Left ventricle myocardium superior (tissue), 1 donor: ENCODE results near the gene SLC38A8. TPM values are rescaled to one million over a fixed set of nuclear protein-coding genes. Genes with fewer than 3 reads are reported as not detected.

ENCODE experiments used
- ATAC-seq: fragments of 200-7000 bp; cut with Tn5 transposase; one replicate; pipeline ENCODE4 v1.9.1; 2020; ENCODE audit warnings: mild to moderate bottlenecking, moderate library complexity
- DNase-seq: peaks from one replicate; pipeline ENCODE4 v3.0.0-alpha.2; 2020
- intact Hi-C: fragments of 100-400 bp; cut with micrococcal nuclease; formaldehyde crosslinking; loops from one replicate; pipeline ENCODE4 v1.11.0; 2022
- long read RNA-seq: library from polyadenylated mRNA; unstranded; transcript quantifications from one replicate; pipeline ENCODE4 v2.0.0, GENCODE V29; 2021
- total RNA-seq: library from RNA; stranded (reverse); fragmentation: NEBNext Ultra II Directional; extraction: Animal tissue kit (Norgen Biotek cat#: 25700); gene quantifications from one replicate; pipeline ENCODE4 v1.2.1, GENCODE V29; 2021
- donor health status: DM: no; HTN: yes; CAD: no; lungs with severe emphysema.

Gene SLC38A8
- 2.0 TPM for total RNA-seq
- long read RNA-seq, partial matches to known transcripts: 0 of 2 reads
- long read RNA-seq, other reads (novel, unspliced or antisense): 2 of 2 reads

DNA sequence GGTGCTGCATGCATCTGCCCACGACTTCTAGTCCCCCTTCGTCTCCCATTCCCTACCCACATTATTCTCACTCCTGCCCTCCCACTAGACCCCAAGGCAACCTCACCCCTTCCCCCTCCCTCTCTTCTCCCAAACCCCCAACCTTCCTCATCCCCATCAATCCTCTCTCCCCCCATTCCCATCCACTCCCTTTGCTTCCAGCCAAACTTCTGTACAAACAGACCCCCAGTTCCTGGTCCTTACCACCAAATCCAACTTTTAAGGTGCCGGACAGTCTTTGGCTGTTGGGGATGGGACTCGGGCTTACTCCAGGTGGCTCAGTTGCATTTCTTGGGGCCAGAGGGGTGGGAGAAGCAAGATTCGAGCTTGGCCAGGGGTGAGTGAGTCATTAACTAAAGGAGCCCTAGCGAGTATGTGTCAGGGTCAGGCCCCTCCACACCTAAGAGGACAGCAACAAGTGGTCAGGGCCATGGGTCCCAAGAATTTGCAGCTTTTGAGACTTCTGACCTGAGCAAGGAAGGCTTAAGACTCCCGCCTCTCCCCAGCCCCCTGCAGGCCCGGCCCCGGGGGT is at the start of gene SLC38A8:
SLC38A8 (minus strand) TSS at position 488 of the 571 bp plus-strand sequence. CDS start 638 bp downstream, outside the sequence.
- intact Hi-C loops: no loop called here
- DNase-seq (no peak), ATAC-seq (no peak)

DNA sequence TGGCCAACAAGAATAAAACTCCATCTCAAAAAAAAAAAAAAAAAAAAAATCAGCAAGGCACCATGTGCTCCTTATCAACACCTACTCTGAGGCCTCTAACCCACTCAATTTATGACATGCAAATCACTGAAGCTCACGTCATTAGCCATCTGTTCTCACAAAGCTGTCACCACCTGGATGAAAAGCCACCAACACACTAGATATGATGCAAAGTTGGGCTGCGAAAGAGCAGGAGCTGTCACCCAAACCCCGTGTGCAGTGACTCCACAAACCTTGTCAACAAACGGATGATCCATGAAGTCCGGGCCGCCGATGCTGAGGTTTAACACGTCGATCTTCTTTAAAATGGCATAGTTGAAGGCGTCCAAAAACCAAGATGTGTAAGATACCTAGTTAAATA is 48.9 kb upstream of the SLC38A8 start:
- ATAC-seq (peak; percentile 64), DNase-seq (peak; percentile 55)
- intact Hi-C loops: no loop called here

DNA sequence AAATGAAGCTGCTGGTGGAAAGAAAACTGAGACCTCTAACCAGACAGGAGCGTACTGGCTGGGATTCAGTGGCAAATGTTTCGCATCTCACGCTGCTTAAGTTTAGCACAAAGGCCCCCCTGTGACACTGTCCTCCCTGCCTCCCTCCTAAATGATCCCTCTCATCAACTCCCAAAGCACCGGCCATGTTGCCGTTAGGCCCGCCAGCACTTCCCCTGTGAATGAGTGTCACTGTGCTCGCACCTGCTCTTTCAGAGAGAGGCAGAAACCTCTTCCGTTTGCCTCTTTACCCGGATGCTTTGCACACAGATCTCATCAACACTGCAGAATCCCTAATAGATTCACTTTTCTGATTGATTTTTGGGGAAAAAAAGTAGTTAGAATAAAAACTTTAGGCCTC is 47.6 kb upstream of the SLC38A8 start:
- intact Hi-C loops: no loop called here
- no peak for DNase-seq
- ATAC-seq: no peak

DNA sequence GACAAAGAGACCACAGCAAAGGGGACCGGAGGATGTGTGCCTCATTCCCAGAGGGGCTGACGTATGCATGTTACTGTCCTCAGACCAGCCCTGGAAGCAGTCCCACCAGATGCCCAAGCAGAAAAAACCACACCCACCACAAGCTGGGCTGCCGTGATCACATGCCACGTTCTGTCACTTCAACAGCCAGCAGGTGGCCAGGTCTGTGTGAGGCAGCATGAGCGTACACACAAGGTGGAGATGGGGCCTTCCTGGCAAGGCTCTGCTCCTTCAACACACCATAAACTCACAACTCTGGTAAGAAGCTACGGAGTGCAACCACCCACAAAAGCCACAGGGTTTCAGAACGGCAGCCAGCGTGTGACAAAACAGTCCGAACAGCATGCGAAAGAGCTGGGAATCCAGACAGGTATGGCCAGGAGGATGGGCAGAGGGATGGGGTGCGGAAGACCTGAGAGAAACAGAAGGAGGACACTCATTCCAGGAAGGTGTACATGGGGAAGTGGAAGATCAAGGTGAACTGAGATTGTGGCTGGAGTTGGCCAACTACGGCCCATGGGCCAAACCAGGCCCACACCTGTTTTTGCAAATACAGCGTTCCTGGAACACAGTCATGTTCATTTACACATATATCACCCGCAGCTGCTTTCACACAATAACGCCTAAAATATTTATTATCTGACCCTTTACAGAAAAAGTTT is 46.2 kb upstream of the SLC38A8 start:
- DNase-seq (peak; percentile 78), ATAC-seq (peak; percentile 60)
- intact Hi-C loops: no loop called here

DNA sequence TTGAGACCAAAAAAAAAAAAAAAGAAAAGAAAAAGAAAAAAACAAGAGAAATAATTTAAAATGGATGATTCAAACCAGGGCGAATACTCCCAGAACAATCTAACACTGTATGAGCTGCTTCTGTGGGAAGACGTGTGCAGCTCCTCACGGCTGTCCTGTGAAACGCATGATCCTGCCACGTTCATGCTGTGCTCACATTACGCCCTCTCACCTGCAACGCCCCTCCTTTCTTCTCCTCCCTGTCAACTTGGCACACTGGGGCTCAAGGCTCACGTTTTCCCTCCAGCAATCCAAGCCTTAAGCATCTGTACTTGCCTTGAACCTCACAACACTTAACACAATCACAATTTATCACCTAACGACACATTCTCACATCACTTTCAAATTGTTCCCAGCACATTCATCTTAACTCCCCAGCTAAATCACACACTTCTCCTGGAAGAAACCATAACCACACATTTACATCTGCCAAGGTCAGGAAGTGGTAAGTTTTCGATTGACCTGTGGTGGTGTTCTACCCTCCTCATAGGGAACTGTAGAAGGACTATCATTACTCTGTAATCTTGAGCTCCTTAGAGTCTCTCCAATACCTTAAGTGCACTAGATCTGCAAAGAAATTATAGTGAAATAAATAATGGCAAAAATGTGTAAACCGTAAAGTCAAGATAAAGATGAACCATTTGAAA is 45.0 kb upstream of the SLC38A8 start:
- no peak for ATAC-seq
- intact Hi-C loops: no loop called here
- DNase-seq: no peak

DNA sequence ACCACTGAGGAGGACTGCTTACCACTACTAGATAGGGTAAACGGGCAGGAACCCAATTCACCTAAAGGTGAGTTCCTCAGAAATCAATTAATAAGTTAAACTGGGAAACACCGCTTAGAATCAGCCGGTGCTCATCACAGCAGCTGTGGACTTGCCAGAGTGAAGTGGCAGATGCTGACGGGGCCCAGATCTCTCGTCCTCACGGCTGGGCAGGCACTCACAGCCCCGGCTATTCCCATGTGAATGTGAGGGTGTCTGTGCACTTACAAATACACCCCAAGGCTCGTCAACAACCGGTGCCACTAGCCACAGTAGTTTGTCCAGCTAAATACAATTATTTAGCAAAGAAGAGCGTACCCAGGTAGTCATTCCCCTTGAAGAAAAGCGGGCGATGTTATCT is 44.4 kb upstream of the SLC38A8 start:
- intact Hi-C loops: no loop called here
- ATAC-seq (no peak), DNase-seq (no peak)

DNA sequence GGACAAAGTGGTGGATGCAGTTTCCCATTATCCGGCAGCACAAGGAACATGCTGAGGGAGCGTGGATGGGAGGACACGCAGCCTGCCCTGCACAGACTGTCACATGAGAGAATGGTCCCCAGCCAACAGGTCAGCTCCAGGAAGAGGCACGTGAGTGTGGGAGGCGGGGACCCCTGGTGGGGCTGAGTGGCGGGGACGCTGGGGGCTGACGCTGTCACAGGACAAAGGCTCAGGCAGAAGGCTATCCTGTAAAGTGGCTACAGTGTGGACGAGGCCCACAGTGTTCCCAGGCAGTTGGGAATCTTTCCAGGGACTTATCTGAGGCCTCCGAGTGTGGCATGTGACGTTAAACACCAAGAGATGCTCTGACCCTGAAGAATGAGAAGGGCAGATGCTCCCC is 43.7 kb upstream of the SLC38A8 start:
- DNase-seq: peak; percentile 83
- ATAC-seq: peak; percentile 88
- intact Hi-C loops: no loop called here

DNA sequence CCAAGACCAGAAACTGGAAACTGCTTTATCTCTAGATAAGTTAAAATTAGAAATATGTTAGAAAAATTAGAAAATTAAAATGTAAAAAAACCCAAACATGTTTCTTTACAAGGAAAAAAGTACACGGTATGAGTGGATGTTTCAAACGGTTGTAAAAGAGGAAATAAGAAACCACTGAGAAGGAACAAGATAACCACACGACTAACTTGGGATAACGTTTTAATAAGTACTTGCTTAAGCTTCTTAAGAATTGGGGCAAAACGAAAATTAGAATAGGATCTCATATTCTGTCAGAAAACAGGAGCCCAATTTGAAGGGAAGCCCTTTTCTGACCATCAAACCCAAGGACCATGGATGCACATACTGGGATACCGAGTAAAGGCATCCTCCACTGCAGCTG is 43.2 kb upstream of the SLC38A8 start:
- DNase-seq (no peak), ATAC-seq (no peak)
- intact Hi-C loops: no loop called here

DNA sequence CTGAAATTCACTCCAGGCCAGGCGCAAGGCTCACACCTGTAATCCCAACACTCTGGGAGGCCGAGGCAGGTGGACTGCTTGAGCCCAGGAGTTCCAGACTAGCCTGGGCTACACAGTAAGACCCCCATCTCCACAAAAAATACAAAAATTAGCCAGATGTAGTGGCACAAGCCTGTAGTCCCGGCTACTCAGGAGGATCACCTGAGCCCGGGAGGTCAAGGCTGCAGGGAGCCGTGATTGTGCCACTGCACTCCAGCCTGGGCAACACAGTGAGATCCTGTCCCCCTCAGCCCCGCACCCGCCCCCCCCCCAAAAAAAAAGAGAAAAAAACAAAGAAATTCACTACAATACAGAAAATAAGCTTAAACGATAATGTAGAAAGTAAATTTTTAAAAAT is 42.7 kb upstream of the SLC38A8 start:
- intact Hi-C loops: no loop called here
- DNase-seq (no peak), ATAC-seq (no peak)

DNA sequence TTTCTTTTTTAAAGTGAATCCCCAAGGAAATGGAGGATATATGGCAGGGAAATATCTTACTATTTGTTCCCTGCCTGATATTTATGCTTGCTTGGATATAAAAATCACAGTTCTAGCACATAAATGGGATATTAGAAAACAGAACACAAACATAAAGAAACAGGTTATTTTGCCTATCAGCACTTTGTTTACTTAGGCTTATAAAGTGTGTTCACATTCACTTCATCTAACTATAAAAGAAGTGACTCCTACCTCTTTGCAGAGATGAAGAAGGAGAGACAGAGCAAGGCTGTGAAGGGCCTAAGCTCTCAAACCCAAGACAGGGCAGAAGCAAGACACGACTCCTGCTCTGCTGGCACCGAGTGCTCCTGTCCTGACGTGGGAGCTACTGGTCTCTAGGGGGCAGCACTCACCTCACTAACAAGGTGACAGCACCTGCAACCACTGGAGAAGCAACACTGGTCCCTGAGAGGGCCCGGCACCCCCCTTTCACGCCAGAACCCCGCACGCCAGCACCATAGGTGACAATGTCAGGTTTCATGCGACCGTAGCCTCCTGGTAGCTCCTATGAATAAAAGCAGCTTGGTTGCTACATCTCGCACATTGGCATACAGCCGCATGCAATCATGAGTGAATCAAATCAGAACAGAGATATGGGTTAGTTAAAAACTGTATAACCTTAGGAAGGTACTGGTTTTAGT is 42.1 kb upstream of the SLC38A8 start:
- DNase-seq: peak; percentile 64
- peak; percentile 22 for ATAC-seq
- intact Hi-C loops: no loop called here

DNA sequence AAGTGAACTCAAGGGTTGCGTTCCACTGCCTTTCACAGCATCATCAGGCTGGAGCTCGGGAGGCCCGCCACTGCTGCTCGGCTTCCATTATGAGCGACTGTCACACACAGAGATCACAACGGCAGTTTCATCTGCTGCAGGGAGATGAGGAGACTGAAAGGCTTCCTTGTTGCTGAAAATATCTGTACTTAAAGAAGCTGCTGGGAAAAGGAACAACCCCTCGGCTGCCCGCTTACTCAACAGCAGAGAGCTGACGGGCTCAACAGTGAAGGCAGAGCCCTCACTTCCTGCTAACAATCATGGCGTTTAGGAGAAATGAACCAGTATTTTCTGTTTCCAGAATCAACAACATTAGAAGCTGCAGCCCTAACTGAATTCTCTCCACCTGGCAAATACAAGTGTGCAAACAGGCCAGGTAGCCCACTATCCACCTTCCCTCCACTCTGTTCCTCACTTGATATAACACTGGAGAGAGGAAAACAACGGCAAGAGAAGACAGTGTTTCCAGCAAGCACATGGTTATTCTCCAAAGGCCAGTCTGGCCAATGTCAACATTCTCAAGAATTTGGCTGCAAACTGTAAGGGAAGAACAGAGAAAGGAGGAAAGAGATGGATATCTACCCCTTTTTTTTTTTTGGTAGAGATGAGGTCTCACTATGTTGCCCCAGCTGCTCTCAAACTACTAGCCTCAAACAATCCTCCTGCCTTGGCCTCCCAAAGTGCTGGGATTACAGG is 40.4 kb upstream of the SLC38A8 start:
- ATAC-seq: no peak
- DNase-seq: no peak
- intact Hi-C loops: no loop called here

DNA sequence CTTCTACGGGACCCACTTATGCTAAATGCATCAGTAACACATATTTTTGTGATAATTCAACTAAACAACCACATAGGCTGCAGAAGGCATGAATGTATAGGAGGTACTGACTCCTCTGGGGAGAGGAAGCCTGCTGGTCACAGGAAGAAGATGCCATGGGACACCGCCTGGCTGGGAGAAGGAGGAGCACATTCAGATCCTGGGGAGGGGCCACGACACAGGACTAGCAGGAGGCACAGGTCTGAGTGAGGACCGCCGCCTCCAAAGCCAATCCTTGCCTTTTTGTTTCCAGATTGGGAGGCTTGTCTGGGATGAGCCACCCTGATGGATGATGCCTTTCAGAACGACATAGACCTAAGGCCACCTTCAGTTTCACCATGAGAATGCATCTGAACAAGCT is 39.5 kb upstream of the SLC38A8 start:
- intact Hi-C loops: no loop called here
- no peak for DNase-seq
- ATAC-seq: no peak

DNA sequence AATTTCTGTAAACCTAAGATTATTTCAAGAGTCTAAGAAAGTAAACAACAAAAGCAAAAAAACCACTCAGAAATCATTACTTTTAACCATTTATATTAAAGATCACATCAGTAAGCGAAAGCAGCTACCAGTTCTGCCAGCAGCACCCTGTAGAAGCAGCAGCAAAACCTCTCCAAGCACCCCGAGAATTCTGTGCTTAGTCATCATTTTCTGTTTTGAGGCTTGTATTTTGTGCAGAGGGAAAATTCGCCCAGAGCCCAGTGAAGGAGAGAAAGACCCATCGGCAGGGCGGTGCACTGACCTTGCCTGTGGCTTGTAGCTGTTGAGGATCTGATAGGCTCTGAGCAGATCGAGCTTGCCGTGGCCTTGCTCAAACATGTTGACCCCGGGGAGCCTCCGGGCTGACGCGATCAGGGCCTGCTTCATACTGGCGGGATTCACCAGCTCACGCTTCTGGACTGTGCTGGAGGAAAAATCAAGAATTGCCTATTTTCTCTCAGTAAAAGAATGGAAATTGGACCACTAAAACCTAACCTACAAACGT is 38.9 kb upstream of the SLC38A8 start:
- no peak for ATAC-seq
- DNase-seq: no peak
- intact Hi-C loops: no loop called here

DNA sequence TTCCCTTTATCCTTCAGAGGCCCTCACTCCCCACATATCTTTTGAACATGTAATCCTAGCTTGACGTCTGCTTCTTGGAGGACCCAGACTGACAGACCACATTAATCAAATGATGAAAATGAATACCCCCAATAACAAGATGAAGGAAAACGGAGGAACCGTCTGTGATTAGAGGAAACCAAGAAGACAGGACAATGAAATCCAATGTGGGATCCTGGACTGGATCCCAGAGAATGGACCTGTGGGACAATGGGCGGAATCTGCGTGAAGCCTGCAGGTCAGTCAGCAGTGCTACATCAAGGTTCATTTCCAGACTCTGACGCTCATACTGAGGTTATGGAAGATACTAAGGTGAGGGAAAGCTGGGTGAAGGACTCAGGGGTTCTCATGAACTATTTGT is 38.2 kb upstream of the SLC38A8 start:
- intact Hi-C loops: no loop called here
- no peak for ATAC-seq

DNA sequence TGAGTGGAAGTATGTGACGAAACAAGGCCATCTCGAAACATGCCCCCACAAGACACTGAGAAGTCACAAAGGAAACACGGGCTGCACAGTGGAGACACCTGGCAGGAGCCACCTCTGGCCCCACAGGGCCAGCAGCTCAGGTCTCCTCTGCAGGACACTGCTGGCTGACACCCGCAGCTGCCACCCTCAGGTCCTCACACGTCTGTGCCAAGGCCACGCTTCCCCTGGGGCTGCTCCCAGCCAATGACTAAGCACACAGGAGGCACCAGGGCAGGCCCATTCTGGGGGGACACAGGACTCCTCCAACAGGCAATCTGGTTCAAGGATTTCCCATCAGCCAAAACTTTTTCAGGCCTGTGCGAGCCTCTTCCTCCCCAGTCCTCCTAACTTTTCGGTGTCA is 37.8 kb upstream of the SLC38A8 start:
- DNase-seq (peak; percentile 70), ATAC-seq (peak; percentile 82)
- intact Hi-C loops: no loop called here

More for the DNA sequence above, 38.2 kb upstream of the SLC38A8 start:
- DNase-seq: no peak

DNA sequence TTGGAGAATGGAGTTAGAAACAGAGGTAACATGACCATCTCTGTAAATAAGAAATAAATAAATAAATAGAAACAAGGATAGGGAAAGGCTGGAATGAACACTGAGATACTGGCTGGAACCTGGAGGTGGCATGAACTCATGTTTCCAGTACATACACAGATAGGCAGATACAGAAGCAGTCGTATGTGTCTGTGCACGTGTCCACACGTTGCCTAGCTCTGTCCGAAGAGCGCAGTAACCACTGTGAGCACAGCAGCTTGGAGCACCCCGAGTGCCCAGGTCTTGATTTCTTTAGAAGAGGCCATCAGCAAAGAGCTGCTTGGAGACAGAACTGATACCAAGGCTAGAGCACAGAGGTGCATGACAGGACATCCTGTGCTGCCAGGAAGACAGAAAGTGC is 37.1 kb upstream of the SLC38A8 start:
- intact Hi-C loops: no loop called here

DNA sequence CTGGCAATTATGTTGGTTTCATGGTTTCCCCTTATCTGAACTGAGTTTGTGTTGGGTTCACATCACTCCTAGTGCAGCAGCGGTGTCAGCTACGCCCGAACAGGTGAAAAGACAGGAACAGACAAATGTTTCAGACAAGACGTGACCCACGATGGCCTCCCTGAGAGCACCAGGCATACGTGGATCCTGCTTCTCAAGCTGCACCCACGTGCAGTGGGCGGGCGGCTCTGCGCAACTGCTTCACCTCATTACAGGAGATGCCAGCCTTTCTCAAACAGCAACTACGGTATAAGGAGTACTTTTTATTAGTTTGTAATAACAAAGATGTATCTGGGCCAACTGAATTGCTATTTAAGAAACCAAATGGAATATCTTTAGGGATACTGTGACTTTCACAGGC is 32.8 kb upstream of the SLC38A8 start:
- ATAC-seq: peak; percentile 16
- peak; percentile 44 for DNase-seq
- intact Hi-C loops: no loop called here

More for the DNA sequence above, 37.1 kb upstream of the SLC38A8 start:
- ATAC-seq (peak; percentile 21), DNase-seq (peak; percentile 29)

DNA sequence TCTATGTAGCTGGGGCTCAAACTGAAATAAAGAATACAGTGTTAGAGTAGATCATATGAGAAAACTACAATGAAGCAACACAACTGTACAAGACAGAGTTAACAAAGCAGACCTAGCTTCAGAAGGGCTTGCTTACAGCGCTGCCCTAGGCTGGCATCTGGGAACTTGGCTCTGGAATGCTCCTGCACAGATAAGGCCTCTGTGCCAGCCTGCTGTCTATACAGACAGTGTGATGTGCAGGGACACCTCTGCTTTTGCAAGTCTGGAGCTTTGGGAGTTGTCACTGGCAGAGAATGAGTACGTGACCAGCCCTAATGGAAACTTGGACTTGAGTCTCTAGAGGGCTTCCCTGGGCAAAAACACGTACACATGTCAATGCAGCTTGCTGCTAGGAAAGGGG is 32.1 kb upstream of the SLC38A8 start:
- DNase-seq: peak; percentile 65
- peak; percentile 95 for ATAC-seq

DNA sequence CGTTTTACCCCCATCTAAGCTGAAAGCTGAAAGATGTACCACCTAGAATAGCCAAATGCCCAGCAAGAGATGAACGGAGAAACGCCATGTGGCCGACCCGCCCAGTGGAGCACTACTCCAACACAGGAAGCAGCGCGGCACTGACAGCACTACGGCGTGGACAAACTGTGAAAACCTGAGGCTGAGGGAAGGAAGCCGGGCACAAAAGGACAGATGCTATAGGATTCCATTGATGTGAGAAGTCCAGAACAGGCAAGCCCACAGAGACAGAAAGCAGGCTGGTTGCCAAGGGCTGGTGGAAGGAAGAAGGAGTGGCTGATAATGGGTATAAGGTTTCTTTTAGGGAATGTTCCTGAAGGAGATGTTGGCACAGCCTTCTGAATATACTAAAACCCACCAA is 29.4 kb upstream of the SLC38A8 start:
- no peak for ATAC-seq
- peak; percentile 24 for DNase-seq
- intact Hi-C loops: no loop called here

More for the DNA sequence above, 32.1 kb upstream of the SLC38A8 start:
- intact Hi-C loops: no loop called here
